DMS153 treated with DMSO at 0.1 percent for 48 hours (cell line): Measurements from ENCODE around the gene KRT86.
"Not testable (repeated sequence)": the region's sequence is repeated elsewhere in the genome, so short reads cannot be mapped to it uniquely, and the experiment has no call there.

Experiments used
- DNase-seq: peaks from one replicate; lab custom pipeline; 2025; ENCODE audit not compliant: unreplicated experiment; lab: John Stamatoyannopoulos, UW

KRT86 gene

GRCh38 chr12:52333321-52333720, 58.9 kb downstream of the KRT86 start:
- peak; percentile 49 for DNase-seq

- DNase-seq, result no peak
These were observed 59.7 kb downstream of the KRT86 start for GRCh38 chr12:52334185-52334584.

- peak; percentile 41 for DNase-seq
These were observed 61.3 kb downstream of the KRT86 start for GRCh38 chr12:52335598-52336262.

- DNase-seq, result no peak
These were observed 62.2 kb downstream of the KRT86 start for GRCh38 chr12:52336641-52337040.

- DNase-seq, result no peak
These were observed 62.6 kb downstream of the KRT86 start for GRCh38 chr12:52337054-52337453.

- no peak for DNase-seq
These were observed 64.0 kb downstream of the KRT86 start for GRCh38 chr12:52338241-52338960.

- no peak for DNase-seq
These were observed 66.7 kb downstream of the KRT86 start for GRCh38 chr12:52341066-52341580.

- DNase-seq, result no peak
These were observed 68.5 kb downstream of the KRT86 start for GRCh38 chr12:52342781-52343490.

GRCh38 chr12:52343550-52343949, 69.1 kb downstream of the KRT86 start:
- DNase-seq, result no peak

- DNase-seq, result no peak
These were observed 69.7 kb downstream of the KRT86 start for GRCh38 chr12:52344111-52344510.

GRCh38 chr12:52345041-52345440, 70.6 kb downstream of the KRT86 start:
- DNase-seq, result not testable (repeated sequence)

- DNase-seq, result no peak
These were observed 72.1 kb downstream of the KRT86 start for GRCh38 chr12:52346593-52346992.

- no peak for DNase-seq
These were observed 72.6 kb downstream of the KRT86 start for GRCh38 chr12:52347016-52347415.

GRCh38 chr12:52347551-52348510, 73.4 kb downstream of the KRT86 start:
- DNase-seq, result no peak

GRCh38 chr12:52349196-52349595, 74.8 kb downstream of the KRT86 start:
- DNase-seq, result no peak

- DNase-seq, result no peak
These were observed 75.7 kb downstream of the KRT86 start for GRCh38 chr12:52350021-52350620.

GRCh38 chr12:52350786-52351185, 76.3 kb downstream of the KRT86 start:
- DNase-seq, result no peak

GRCh38 chr12:52351196-52352059, 77.0 kb downstream of the KRT86 start:
- DNase-seq, result no peak

- DNase-seq, result no peak
These were observed 78.5 kb downstream of the KRT86 start for GRCh38 chr12:52352951-52353350.
